ENCODE data around the gene NTM. TPM values are rescaled to one million over a fixed set of nuclear protein-coding genes. Genes with fewer than 3 reads are reported as not detected.

NTM gene
- total RNA-seq, 1 experiment from 2014 or later, result 16.4 TPM

DNA sequence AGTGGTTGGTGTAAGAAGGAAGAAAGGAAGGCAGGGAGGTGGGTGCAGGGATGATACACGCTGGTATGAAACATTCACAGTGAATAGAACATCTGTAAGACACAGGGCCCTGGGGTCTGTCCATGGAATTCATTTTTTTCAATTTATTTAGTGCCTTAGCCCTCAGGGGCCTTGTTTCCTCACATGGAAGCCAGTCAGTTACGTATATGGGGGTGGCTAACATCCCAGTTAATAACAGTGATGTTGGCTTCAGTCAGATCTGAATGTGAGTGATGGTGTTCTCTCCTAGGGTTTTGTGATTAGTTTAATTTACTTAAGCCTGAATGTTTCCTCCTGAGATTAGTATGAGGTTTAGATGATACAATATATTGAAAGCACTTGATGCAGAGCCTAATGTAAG is 577.1 kb downstream of the NTM start (continued):
- TF ChIP-seq NFATC4 (CRISPR knock-in tag; IDR thresholded peaks at IDR 0.05), result no peak
- TF ChIP-seq, protein P1, sequence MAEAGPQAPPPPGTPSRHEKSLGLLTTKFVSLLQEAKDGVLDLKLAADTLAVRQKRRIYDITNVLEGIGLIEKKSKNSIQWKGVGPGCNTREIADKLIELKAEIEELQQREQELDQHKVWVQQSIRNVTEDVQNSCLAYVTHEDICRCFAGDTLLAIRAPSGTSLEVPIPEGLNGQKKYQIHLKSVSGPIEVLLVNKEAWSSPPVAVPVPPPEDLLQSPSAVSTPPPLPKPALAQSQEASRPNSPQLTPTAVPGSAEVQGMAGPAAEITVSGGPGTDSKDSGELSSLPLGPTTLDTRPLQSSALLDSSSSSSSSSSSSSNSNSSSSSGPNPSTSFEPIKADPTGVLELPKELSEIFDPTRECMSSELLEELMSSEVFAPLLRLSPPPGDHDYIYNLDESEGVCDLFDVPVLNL (CRISPR knock-in tag; IDR thresholded peaks at IDR 0.05; ENCODE audit: borderline replicate concordance, low read depth), result no peak
- TF ChIP-seq, protein P2, sequence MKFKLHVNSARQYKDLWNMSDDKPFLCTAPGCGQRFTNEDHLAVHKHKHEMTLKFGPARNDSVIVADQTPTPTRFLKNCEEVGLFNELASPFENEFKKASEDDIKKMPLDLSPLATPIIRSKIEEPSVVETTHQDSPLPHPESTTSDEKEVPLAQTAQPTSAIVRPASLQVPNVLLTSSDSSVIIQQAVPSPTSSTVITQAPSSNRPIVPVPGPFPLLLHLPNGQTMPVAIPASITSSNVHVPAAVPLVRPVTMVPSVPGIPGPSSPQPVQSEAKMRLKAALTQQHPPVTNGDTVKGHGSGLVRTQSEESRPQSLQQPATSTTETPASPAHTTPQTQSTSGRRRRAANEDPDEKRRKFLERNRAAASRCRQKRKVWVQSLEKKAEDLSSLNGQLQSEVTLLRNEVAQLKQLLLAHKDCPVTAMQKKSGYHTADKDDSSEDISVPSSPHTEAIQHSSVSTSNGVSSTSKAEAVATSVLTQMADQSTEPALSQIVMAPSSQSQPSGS (CRISPR knock-in tag; IDR thresholded peaks at IDR 0.05; ENCODE audit: borderline replicate concordance, low read depth), result no peak
- no peak for TF ChIP-seq CREB1 (CRISPR knock-in tag; IDR thresholded peaks at IDR 0.05)
- TF ChIP-seq ZNF121 (CRISPR knock-in tag; IDR thresholded peaks at IDR 0.05), result no peak
- TF ChIP-seq FOXK1 (CRISPR knock-in tag; IDR thresholded peaks at IDR 0.05), result no peak
- no peak for TF ChIP-seq ETV6 (CRISPR knock-in tag; IDR thresholded peaks at IDR 0.05)
- no peak for TF ChIP-seq FOXJ3 (CRISPR knock-in tag; IDR thresholded peaks at IDR 0.05; ENCODE audit: borderline replicate concordance)

DNA sequence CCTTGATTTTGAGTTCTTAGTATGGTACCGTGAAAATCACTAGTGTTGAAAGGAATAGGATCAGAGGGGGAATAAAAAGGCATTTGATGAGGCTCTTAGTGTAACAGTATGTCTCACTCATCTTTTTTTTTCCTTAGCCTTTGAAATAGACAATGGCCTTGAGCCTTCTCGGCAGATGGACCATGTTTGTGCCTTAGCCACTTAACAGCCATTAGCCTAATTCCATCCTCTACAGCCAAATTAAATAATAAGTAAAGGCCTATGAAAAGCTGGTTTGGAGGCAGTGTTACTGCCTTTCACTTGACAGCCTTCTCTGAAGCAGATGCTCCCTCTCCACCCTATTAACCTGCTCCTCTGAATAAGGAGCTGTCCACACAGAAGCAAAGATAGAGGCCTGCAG is 580.7 kb downstream of the NTM start:
- no peaks in the 10 kb centered on the region for H3K27me3 Mint-ChIP-seq (ENCODE audit: low read depth)
- ChIA-PET POLR2A (no interaction called here), CTCF (interaction anchor here (0.8 kb wide), 1 partner anchor 83 kb away, joined by 3 read pairs; no protein-coding TSS in a partner anchor)
- TF ChIP-seq, protein P3, sequence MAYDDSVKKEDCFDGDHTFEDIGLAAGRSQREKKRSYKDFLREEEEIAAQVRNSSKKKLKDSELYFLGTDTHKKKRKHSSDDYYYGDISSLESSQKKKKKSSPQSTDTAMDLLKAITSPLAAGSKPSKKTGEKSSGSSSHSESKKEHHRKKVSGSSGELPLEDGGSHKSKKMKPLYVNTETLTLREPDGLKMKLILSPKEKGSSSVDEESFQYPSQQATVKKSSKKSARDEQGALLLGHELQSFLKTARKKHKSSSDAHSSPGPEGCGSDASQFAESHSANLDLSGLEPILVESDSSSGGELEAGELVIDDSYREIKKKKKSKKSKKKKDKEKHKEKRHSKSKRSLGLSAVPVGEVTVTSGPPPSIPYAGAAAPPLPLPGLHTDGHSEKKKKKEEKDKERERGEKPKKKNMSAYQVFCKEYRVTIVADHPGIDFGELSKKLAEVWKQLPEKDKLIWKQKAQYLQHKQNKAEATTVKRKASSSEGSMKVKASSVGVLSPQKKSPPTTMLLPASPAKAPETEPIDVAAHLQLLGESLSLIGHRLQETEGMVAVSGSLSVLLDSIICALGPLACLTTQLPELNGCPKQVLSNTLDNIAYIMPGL (CRISPR knock-in tag; IDR thresholded peaks at IDR 0.05), result no peak
- TF ChIP-seq, protein P4, sequence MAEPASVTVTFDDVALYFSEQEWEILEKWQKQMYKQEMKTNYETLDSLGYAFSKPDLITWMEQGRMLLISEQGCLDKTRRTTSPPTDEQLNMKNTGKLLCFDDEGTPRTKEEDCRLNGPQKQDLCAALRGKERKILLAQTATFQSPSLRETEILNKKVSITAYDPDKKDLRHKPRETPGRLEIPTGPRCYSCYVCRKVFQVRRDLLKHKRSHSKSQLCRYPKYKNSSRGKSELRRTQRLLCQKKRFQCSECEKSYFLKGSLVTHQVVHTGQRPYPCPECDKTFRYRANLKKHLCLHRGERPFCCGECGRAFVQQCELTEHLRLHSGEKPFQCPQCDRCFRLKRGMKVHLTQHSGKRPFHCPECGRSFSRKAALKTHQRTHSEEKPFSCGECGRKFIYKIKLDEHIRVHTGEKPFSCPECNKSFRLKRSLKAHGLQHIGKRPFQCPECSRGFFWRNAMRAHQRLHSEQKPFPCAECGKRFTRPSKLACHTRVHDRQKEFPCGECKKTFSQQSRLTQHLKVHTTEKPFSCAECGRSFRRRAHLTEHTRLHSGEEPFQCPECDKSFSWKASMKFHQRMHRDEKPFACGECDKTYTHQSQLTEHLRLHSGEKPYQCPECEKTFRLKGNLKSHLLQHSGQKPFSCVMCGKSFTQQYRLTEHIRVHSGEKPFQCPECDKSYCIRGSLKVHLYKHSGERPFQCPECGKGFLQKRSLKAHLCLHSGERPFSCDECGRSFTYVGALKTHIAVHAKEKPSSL (CRISPR knock-in tag; conservative IDR thresholded peaks at IDR 0.05), result no peak
- TF ChIP-seq ZNF396 (CRISPR knock-in tag; IDR thresholded peaks at IDR 0.05; ENCODE audit: borderline replicate concordance), result no peak
- TF ChIP-seq, protein P2 (CRISPR knock-in tag; IDR thresholded peaks at IDR 0.05; ENCODE audit: borderline replicate concordance, low read depth), result no peak
- TF ChIP-seq ZNF138 (CRISPR knock-in tag; conservative IDR thresholded peaks at IDR 0.05), result no peak
- TF ChIP-seq ZNF219 (CRISPR knock-in tag; IDR thresholded peaks at IDR 0.05; ENCODE audit: borderline replicate concordance), result no peak
- TF ChIP-seq, protein P1 (CRISPR knock-in tag; IDR thresholded peaks at IDR 0.05; ENCODE audit: borderline replicate concordance, low read depth), result no peak
- TF ChIP-seq, protein P5, sequence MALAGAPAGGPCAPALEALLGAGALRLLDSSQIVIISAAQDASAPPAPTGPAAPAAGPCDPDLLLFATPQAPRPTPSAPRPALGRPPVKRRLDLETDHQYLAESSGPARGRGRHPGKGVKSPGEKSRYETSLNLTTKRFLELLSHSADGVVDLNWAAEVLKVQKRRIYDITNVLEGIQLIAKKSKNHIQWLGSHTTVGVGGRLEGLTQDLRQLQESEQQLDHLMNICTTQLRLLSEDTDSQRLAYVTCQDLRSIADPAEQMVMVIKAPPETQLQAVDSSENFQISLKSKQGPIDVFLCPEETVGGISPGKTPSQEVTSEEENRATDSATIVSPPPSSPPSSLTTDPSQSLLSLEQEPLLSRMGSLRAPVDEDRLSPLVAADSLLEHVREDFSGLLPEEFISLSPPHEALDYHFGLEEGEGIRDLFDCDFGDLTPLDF (CRISPR knock-in tag; IDR thresholded peaks at IDR 0.05), result no peak
- TF ChIP-seq, protein P6, sequence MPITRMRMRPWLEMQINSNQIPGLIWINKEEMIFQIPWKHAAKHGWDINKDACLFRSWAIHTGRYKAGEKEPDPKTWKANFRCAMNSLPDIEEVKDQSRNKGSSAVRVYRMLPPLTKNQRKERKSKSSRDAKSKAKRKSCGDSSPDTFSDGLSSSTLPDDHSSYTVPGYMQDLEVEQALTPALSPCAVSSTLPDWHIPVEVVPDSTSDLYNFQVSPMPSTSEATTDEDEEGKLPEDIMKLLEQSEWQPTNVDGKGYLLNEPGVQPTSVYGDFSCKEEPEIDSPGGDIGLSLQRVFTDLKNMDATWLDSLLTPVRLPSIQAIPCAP (CRISPR knock-in tag; IDR thresholded peaks at IDR 0.05), result no peak
- no peak for TF ChIP-seq GTF2I (CRISPR knock-in tag; conservative IDR thresholded peaks at IDR 0.05)
- no peak for TF ChIP-seq RELA (CRISPR knock-in tag; IDR thresholded peaks at IDR 0.05; ENCODE audit: borderline replicate concordance)
- TF ChIP-seq, protein P7, sequence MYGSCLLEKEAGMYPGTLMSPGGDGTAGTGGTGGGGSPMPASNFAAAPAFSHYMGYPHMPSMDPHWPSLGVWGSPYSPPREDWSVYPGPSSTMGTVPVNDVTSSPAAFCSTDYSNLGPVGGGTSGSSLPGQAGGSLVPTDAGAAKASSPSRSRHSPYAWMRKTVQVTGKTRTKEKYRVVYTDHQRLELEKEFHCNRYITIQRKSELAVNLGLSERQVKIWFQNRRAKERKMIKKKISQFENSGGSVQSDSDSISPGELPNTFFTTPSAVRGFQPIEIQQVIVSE (CRISPR knock-in tag; IDR thresholded peaks at IDR 0.05; ENCODE audit: borderline replicate concordance), result no peak
- no peak for TF ChIP-seq JUN (CRISPR knock-in tag; IDR thresholded peaks at IDR 0.05)
- TF ChIP-seq, protein P8, sequence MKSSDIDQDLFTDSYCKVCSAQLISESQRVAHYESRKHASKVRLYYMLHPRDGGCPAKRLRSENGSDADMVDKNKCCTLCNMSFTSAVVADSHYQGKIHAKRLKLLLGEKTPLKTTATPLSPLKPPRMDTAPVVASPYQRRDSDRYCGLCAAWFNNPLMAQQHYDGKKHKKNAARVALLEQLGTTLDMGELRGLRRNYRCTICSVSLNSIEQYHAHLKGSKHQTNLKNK (CRISPR knock-in tag; IDR thresholded peaks at IDR 0.05), result no peak

More for the DNA sequence above, 580.7 kb downstream of the NTM start:
- no peaks in the 10 kb centered on the region for H3K36me3 Mint-ChIP-seq
- peaks cover 13% of the 10 kb centered on the region for H3K4me1 Mint-ChIP-seq
- no peaks in the 10 kb centered on the region for H3K9me3 Mint-ChIP-seq
- no peak overlapping the region for H3K27ac Mint-ChIP-seq
- ATAC-seq (no peak), DNase-seq (ENCODE audit: low spot score) (no peak)
- H3K4me3 Mint-ChIP-seq, result no peak overlapping the region
